HG03064 (cell line): ENCODE data around the gene ERC2.

Experiments used
- ATAC-seq: cut with Tn5 transposase; IDR thresholded peaks from one replicate; pipeline ENCODE4 v1.9.1; 2021; ENCODE audit warnings: low read depth; ENCODE audit not compliant: unreplicated experiment

ERC2 gene

DNA sequence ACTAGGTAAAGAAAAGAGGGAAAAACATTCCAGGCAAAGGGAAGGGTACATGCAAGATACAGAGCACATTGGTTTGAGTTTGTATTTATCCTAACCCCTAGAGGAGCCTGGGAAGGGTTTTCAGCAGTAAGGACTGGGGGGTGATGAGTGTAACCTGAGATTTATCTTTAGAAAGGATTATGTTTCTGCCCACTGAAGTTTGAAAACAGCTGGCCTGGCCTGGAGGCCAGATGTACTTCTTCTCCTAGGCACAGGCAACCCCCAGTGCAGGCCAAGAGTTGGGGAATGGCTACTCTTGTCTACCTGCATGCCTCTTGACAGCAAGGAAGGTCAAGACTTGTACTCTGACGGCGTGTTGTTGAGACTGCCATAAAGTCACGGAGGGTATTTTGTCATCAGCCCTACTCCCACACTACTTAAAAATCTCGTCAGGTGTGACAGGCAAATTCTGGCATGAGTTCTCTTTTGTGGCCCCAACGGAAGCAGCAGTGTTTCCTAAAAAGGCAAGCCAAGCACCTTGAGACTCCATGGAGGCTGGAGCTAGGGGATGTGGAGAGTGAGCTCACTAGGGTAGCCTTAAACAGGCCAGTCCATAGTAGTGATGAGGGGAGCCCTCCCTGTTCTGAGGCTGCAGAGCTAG, 739.7 kb downstream of the ERC2 start:
- no peak for ATAC-seq

DNA sequence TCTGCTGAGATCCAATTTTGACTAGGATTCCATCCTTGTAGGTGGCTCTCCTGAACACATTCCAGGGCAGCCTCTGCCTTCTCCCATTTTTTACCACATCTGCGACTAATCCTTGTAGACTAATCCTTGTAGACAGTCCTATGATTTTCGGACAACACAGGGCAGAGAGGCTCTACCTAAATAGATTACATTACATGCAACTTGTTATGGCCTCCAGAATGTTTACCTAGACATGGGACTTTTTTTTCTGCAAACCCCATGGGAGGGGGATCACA, 741.8 kb downstream of the ERC2 start:
- ATAC-seq, result no peak

DNA sequence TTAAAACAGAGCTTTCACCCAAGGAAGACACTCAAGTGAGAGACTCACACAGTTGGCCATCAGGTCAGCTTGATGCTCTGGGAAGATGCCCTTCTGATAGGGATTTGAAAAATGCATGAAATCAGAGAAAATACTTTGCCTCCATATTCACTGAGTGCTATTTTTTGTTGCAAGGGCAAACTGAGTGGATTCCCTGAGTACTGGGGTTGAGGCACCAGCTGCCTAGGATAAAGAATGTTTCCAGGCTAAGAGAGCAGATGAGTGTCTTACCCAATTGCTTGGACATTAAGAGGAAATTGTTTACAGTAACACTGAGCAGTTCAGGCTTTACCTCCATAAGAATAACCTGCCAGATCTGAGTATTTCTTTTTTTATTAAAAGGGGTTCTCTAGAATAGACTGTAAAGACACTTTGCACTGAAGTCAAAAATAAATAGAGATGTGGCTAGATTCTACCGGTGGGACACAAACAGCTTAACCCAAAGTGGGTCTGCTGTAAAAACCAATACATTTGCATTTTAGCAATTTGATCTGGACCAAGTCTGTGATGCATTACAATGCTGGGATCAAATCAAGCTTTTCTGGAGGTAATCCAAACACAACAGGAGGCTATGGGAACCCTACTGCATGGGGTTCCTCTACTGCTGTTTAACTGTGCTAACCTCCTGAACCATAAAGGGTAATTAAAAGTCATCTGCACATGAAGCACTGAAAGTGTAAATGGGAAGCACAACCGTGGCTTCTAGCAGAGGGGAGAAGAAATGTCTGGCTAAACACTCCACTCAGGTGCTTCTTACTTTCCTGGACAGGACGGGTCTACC, 742.4 kb downstream of the ERC2 start:
- no peak for ATAC-seq

DNA sequence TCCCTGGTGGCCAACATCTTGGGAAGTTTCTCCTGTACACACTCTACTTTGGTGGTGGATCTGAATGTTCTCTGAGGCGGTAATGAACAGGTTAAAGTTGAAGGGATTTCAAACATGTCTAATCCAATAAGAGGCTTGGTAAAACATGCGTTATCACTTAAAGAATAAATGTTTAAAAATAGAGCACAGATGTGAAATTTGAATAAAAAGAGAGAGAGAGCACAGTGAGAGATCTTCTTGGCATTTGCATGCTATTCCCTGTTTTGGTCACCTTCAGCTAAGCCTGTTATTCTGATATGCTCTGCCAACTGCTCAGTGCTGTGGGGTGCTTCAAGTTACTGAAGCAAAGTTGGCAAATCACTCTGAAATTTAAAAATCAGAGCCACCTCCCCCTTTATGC, 743.4 kb downstream of the ERC2 start:
- ATAC-seq, result no peak

DNA sequence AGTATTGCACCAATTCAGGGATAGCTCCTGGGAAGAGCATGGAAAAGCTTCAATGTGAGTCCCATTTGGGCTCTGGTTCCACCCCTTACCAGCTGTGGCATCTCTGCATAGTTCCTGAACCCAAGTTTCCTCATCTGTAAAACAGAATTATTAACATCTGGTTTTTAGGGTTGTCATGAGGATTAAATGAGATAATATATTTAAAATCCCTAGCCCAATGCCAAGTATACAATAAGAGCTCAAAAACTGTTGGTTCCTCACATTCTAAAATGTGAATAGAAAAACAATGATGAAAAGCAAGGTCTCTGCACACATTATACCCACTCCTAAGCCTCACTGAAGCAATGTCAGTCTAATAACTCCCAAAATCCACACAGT, 743.9 kb downstream of the ERC2 start:
- ATAC-seq, result no peak

DNA sequence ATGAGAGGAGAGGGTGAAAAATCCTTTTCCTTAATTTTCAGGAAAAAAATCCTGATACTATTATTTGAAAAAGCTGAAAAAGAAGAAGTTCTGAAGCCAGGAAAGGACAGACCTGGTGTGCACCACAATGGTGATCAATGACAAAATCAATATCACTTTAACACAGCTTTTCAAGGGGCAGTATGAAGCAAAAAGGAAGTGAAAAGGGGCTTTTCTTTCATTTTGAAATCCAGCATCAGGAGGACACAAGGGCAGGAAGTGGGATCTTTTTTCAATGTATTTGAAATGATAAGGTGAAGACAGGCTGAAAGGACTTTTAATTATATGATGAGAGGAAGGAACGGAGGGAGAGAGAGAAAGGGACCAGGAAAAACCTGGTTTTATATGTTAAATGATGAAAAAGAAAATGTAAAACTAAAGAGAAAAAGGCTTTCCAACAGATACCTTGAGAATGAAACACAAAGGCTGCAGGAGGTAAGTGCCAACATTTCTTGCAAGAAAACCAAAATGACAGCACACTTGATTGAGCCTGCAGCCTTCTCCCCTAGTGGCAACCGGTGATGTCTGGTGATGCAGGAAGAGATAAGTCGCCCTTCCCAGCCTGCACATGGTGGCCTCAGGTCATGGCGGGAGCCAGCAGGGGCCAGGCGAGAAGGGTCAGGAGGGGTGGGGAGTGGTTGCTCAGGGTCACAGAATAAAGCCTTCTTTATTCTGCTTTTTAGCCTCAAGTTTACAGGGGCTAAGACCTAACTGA, 744.4 kb downstream of the ERC2 start:
- ATAC-seq, result no peak

DNA sequence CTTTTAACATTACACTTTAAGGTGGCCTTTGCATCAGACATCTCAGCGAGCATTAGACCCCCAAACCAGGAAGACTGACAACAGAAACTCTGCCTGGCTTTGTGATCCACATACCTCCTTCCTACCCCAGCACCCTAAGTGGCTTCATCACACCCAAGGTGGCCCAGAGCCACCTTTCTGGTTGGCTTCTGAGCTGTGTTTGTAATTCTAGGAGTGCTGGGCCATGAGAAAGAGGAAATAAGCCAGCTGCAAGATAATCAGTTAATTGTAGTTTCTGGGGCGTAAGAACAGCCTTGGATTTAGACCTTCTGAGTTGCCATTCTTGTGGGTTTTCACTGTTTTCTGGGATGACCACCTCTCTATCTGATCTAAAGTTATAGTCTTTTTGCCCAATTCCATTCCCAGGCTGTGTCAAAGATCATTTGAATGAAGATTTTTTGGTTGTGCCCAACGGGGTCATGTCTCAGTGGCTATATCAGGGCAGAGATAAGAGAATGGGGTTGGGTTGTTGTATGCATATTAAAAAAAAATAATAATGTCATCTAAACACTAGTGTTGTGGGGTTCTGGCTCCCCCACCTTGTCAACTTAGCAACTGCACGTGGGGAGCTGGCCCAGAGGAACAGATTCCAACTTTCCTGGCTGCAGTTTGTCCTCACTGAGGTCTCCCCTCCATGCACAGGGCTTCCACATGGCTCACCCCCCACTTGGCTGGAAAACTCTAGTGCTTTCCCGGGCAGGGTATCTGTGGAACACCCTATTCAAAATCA, 746.4 kb downstream of the ERC2 start:
- no peak for ATAC-seq

DNA sequence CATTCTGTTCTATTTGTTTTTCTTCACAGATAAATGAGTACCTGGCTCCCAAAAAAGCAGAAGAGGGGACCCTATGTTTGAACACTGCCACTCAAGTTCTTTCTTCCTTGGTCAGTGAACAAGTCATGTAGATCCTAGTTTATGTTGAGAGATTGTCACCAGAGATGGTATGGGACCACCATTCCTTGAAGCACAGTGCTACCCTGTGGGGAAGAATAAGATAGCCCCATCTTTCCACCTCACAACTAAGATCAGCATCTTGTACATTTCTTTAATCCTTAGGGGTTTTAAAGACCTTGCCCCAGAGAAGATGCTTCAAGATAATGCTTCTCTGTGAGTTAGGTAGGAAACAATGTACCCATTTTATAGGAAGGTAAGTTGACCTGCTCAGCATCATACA, 747.7 kb downstream of the ERC2 start:
- ATAC-seq, result no peak

DNA sequence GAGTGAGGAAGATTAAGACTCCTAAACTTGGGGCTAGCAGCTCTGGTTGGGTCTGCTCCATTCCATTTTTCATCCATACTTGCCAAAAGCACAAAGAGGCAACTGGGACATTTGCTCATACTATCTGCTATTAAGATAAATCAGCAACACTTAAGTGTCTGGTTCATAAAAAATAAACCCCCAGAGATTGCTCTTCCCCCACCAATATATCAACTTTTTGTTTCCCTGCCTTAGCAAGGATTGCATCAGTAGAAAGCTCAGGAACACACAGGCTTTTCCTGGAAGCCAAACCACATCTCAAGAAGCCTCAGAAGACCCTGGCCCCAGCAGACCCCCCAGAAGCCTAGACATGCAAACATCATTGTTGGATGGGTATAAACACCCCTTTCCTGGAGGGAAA, 748.8 kb downstream of the ERC2 start:
- ATAC-seq, result no peak

DNA sequence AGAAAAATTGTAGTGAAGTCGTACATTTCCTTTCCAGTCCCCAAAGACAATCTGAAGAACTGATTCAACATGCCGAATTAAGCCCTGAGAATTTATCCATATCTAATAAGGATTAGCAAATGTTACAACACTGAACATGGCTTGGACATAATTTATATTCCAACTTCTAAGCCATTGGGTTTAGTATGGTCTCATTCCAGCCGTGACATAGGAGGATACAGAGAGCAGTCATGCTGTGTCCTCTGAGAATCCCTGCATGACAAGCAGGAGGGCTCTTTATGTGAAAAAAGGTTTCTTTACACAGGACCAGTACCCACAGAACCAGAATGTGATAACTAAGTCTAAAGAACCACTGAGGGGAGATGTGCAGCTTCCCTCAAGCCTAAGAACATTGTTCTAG, 749.3 kb downstream of the ERC2 start:
- ATAC-seq, result no peak

DNA sequence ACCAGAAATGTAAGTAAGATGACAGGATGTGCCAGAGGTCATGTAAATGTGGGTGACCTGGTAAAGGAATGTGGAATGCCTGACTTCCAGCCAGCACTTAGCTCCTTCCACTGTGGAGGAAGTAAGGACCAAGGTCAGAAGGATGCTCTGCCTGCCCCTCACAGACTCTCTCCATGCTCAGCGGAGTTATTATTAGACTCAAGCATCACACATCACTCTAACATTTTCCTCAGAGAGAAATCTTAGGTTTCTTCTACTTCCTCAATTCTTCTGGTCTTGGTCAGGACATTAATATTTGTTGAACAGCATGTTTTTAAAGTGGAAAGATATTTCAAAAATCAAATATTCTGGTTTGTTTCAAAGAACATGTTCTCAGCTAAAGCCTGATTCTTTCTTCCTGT, 749.7 kb downstream of the ERC2 start:
- no peak for ATAC-seq

DNA sequence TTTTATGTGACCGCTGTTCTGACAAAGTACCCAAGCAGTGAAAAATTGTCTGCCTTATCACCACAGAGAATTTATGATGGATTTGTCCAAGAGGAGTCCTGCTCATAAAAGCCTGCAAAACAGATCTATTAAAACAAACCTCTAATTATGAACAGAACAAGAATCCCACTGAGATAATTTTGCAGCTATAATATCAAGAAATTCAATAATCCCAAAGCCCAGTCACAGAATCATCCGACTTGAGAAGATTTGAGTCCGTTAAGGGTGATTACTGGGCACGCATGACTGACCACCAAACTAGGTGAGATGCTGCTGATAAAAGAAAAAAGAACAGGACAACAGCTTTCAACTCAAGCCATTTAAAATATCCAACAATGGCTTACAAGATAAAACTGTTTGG, 750.2 kb downstream of the ERC2 start:
- no peak for ATAC-seq

DNA sequence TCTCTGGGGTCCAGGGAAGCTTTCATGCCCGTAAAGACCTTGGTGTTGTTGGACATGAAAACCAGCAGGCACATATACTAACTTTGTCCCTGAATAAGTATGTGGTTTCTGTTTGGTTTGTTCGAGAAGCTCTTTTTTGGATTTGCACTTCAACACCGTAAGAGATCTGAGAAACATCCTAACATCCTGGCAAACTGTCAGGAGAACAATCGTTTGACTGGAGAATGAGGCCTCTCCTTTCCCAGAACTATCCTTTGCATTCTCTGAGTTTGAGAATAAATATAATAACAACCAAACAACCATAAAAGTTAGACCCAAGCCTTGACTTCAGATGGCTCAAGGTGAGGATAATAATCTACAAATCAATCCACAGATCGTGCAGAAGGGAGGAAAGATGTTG, 750.8 kb downstream of the ERC2 start:
- no peak for ATAC-seq

DNA sequence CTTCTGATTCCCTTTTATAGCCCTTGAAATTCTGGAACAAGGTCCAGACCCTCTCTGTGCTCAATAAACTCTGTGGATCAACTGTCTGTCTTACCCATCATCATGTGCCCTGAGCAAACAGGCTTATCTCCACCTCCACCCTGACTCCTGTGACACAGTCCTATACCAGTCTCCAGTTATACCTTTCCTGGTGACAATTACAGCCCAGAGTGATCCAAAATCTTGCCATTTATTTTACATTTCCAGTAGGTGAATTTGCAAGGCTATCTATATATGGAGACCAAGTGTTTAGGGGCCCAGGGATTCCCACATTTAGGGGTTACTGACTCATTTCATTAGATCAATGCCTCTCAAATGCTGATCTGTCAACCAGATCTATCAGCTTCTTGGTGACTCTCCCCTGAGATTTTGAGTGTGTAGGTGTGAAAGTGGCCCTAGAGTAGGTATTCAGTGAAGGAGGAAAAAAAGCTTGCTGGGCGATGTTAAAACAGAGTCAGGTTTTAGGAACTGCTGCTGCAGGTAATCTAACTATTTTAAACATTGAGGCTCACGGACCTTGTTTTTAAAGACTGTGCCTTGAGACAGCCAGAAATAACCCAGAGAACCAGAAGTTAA, 751.5 kb downstream of the ERC2 start:
- no peak for ATAC-seq

DNA sequence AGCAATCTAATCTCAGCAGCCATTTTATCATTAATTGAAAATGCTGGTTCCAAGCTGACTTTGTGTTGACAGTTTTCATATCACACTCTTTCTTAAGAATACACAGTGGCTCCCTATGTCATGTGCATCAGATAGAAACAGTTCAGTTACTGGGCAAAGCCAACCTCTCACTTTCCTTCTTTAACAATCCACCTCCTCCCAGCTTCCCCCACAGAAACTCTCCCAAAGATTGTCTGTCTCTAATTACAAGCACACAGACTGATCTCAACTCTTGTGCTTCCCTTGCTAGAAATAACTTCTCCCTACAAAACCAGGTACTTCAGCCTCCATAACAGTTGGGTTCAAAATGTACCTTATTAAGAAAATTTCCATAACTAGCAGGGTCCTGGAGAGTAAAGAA, 752.2 kb downstream of the ERC2 start:
- no peak for ATAC-seq

DNA sequence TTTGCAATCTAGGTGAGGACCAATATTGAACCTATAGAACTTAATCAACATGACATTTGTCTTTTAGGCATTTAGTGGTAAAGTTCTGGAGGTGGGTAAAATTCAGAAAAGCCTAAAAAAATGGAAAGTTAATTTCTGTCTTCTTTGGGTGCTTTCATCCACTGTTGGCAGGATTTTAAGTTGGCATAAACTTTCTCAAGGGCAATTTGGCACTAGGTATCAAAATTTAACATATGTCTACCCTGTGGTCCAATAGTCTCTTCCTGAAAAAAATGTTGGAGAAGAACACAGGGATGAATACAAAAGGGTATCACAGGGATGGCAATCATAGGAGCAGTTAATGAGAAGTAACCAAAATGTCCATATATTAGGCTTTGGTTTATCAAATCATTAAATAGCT, 754.2 kb downstream of the ERC2 start:
- ATAC-seq, result no peak

DNA sequence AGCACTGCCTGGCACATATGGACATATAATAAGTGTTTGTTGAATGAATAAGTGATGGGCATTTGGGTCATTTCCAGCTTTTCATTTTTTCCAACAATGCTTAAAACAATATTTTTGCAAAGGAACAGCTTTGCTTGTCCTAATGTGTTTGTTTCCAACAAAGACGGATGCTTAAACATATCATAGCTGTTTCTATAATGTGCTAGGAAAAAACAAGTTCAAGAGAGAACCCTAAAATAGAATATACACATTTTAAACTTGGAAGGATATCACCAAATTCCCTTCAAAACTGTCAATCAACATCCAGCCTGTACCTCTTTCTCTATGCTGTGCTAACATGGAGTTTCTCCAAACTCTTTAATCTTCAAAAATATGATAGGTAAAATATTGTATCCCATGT, 756.6 kb downstream of the ERC2 start:
- ATAC-seq, result no peak

DNA sequence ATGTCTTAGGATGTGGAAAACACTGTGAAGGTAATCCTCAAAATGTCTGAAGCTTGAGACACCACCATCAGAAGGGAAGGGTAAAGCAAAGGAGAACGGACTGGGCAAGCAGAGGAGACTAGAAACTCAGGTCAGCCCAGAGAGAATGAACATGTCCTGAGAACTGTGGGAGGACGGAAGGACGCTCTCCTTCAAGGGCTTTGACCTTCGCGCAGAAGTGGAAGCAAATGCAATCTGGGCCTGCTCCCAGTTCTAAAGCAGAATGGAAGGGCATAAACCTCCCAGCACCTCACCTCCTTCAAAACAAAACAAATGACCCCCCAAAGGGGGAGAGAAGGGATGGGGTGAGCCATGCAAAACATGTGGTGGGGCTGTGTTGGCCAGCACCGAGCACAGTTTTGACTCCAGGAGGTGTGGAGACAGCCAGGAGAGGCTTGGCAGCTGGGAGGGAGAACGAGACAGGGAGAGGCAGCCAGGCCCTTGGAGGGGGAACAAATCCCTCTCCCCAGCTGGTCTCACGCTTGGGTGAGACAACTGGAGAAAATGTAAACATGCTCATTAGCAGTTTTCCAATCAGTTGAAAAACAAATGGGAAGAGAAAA, 758.8 kb downstream of the ERC2 start:
- no peak for ATAC-seq

DNA sequence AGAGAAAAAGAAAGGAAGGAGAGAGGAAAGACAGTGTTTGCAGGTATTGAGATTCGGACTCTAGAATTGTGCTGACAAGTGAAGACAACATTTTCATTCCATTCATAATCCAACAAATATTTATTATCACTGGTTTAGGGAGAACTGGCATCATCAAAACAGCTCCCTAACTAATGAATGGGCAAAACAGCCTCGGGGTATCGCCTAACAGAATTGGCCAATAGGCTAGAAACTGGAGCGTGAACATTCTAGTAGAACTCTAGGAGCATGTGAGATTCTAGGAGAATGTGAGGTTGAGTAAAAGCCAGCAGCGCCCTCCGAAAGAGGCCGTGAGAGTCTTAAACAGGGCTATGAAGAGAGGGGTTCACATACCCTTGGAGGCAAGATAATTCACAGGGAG, 759.3 kb downstream of the ERC2 start:
- no peak for ATAC-seq

DNA sequence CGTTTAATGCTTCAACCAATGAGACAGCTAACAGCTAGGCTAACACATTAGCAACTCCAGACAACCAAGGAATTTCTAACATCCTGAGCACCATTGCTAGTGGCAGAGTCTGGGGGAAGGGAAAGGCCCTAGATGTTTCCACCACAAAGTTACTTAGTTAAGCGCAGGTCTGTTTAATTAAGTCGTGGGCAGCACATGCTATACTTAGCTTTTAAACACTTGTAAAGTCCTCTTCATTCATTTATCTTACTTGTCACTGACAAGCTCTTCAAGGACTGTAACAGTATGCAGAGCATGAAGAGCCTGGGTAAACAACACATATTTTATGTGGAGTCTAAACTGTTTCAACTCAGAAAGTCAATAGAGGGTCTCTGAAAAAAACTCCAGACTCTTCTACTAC, 760.0 kb downstream of the ERC2 start:
- no peak for ATAC-seq
